HepG2 (cell line): ENCODE results near the gene SUPT4H1. TPM values are rescaled to one million over a fixed set of nuclear protein-coding genes. Genes with fewer than 3 reads are reported as not detected.

Experiments used
- ARID5B ChIP-seq: IDR thresholded peaks from 2 replicates; pipeline ENCODE4 v1.4.0; 2020; ENCODE audit warnings: mild to moderate bottlenecking, missing genetic modification reagents
- BRCA1 ChIP-seq: sonication (generic); formaldehyde crosslinking; IDR thresholded peaks from 2 replicates; pipeline ENCODE4 v1.4.0; 2020; ENCODE audit warnings: missing genetic modification reagents
- CEBPG ChIP-seq: IDR thresholded peaks from 2 replicates; pipeline ENCODE4 v1.6.1; 2016
- CENPX ChIP-seq: sonication (generic); formaldehyde crosslinking; IDR thresholded peaks from 2 replicates; pipeline ENCODE4 v1.9.0; 2021; ENCODE audit warnings: mild to moderate bottlenecking, missing genetic modification reagents, moderate library complexity
- FOSL2 ChIP-seq: sonication (generic); formaldehyde crosslinking; IDR thresholded peaks from 2 replicates; pipeline ENCODE4 v1.4.0; 2020; ENCODE audit warnings: missing genetic modification reagents
- HMG20A ChIP-seq: IDR thresholded peaks from 2 replicates; pipeline ENCODE4 v1.6.1; 2016; ENCODE audit warnings: borderline replicate concordance
- HOMEZ ChIP-seq: IDR thresholded peaks from 2 replicates; pipeline ENCODE4 v1.6.1; 2016; ENCODE audit warnings: low read depth
- RBM39 ChIP-seq: fragments of 200-400 bp; formaldehyde crosslinking; IDR thresholded peaks from one replicate; pipeline ENCODE4 v1.6.1; 2018; ENCODE audit warnings: antibody characterized with exemption, mild to moderate bottlenecking, low read depth, low read length; ENCODE audit not compliant: poor library complexity, severe bottlenecking
- SAP130 ChIP-seq: IDR thresholded peaks from 2 replicates; pipeline ENCODE4 v1.6.1; 2016; ENCODE audit warnings: low read depth
- SCMH1 ChIP-seq: sonication (generic); formaldehyde crosslinking; IDR thresholded peaks from 2 replicates; pipeline ENCODE4 v1.9.0; 2021; ENCODE audit warnings: missing genetic modification reagents, mild to moderate bottlenecking, borderline replicate concordance
- SOX13 ChIP-seq, 3 experiments: fragments of 450-650 bp in 1 of 3; sonication (generic) in 1 of 3; formaldehyde crosslinking in 1 of 3; IDR thresholded peaks in 2 of 3; conservative IDR thresholded peaks in 1 of 3; 2 replicates each; pipeline versions ENCODE4 v1.5.0 to v1.6.1; 2016 to 2020; ENCODE audit warnings: antibody characterized with exemption in 1 of 3, mild to moderate bottlenecking in 1 of 3, missing compliant biosample characterization in 1 of 3, missing genetic modification reagents in 1 of 3, moderate library complexity in 1 of 3
- THAP11 ChIP-seq: IDR thresholded peaks from 2 replicates; pipeline ENCODE4 v1.6.1; 2016; ENCODE audit warnings: missing biosample characterization, missing genetic modification reagents
- YY1 ChIP-seq: IDR thresholded peaks from 2 replicates; pipeline ENCODE4 v1.6.1; 2011; ENCODE audit warnings: low read length, low read depth, moderate library complexity, mild to moderate bottlenecking; ENCODE audit not compliant: insufficient read depth, insufficient replicate concordance
- ZNF644 ChIP-seq: IDR thresholded peaks from 2 replicates; pipeline ENCODE4 v1.6.1; 2016; ENCODE audit warnings: low read depth
- polyA plus RNA-seq, 8 experiments: library from polyadenylated mRNA; depleted of rRNA in 3 of 8; stranded (reverse) in 7 of 8; unstranded in 1 of 8; fragments of >200 nt; fragmentation: Illumina TruSeq in 4 of 8; extraction: Trizol in 4 of 8; gene quantifications; 2 replicates each; pipeline versions ENCODE4 v1.2.1 to v1.2.3, GENCODE V29; 2011 to 2016; ENCODE audit warnings: low read depth in 4 of 8, missing spikeins in 1 of 8, mixed read lengths in 1 of 8; ENCODE audit not compliant: insufficient read depth in 1 of 8
- total RNA-seq, 5 experiments: library from RNA; depleted of rRNA; stranded (reverse); fragments of >200 nt; fragmentation: Illumina TruSeq; extraction: Trizol; gene quantifications; 2 replicates each; pipeline ENCODE4 v1.2.3, GENCODE V29; 2016; ENCODE audit warnings: low read depth in 1 of 5
- TF ChIP-seq, protein P1 (sequence below): sonication (generic); formaldehyde crosslinking; IDR thresholded peaks from 2 replicates; pipeline ENCODE4 v1.5.1; 2020; ENCODE audit warnings: missing genetic modification reagents, mild to moderate bottlenecking, borderline replicate concordance
- TF ChIP-seq, protein P2 (sequence below): sonication (generic); formaldehyde crosslinking; IDR thresholded peaks from 2 replicates; pipeline ENCODE4 v1.5.1; 2020; ENCODE audit warnings: missing genetic modification reagents, mild to moderate bottlenecking, borderline replicate concordance
- TF ChIP-seq, protein P3 (sequence below): sonication (generic); formaldehyde crosslinking; IDR thresholded peaks from 2 replicates; pipeline ENCODE4 v1.4.0; 2020; ENCODE audit warnings: missing genetic modification reagents

The SUPT4H1 gene
- total and polyA plus RNA-seq, 2 of the 13 experiments (the other 11 are each of a cell fraction or from before 2014, with no cell fraction given): 155 to 244 TPM

GRCh38 chr17:58387834-58388233, 35.8 kb upstream of the SUPT4H1 start (continued):
- TF ChIP-seq BRCA1 (CRISPR knock-in tag) (no peak), SOX13 (IDR thresholded peaks at IDR 0.05) (no peak), SOX13 (CRISPR knock-in tag; conservative IDR thresholded peaks at IDR 0.05 in 1 of 2, IDR thresholded peaks at IDR 0.05 in 1 of 2) (peak in 1 of 2 experiments; percentile 15; a peak in 1 of 4 replicates), SAP130 (CRISPR knock-in tag) (0 out of 2 replicates have a peak, but pooled peaks have one; percentile 13), RBM39 (no peak), THAP11 (no peak), CEBPG (CRISPR knock-in tag) (no peak), HOMEZ (no peak), ARID5B (CRISPR knock-in tag) (peak; percentile 12; the same call in 1 of the 2 replicates), HMG20A (CRISPR knock-in tag) (peak; percentile 21; the same call in 1 of the 2 replicates), YY1 (no peak), CENPX (no peak), FOSL2 (CRISPR knock-in tag) (peak; percentile 56), ZNF644 (CRISPR knock-in tag) (peak; percentile 53; the same call in 1 of the 2 replicates), SCMH1 (CRISPR knock-in tag) (no peak)
- TF ChIP-seq, protein P1, sequence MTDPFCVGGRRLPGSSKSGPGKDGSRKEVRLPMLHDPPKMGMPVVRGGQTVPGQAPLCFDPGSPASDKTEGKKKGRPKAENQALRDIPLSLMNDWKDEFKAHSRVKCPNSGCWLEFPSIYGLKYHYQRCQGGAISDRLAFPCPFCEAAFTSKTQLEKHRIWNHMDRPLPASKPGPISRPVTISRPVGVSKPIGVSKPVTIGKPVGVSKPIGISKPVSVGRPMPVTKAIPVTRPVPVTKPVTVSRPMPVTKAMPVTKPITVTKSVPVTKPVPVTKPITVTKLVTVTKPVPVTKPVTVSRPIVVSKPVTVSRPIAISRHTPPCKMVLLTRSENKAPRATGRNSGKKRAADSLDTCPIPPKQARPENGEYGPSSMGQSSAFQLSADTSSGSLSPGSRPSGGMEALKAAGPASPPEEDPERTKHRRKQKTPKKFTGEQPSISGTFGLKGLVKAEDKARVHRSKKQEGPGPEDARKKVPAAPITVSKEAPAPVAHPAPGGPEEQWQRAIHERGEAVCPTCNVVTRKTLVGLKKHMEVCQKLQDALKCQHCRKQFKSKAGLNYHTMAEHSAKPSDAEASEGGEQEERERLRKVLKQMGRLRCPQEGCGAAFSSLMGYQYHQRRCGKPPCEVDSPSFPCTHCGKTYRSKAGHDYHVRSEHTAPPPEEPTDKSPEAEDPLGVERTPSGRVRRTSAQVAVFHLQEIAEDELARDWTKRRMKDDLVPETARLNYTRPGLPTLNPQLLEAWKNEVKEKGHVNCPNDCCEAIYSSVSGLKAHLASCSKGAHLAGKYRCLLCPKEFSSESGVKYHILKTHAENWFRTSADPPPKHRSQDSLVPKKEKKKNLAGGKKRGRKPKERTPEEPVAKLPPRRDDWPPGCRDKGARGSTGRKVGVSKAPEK (CRISPR knock-in tag): no peak
- TF ChIP-seq, protein P2, sequence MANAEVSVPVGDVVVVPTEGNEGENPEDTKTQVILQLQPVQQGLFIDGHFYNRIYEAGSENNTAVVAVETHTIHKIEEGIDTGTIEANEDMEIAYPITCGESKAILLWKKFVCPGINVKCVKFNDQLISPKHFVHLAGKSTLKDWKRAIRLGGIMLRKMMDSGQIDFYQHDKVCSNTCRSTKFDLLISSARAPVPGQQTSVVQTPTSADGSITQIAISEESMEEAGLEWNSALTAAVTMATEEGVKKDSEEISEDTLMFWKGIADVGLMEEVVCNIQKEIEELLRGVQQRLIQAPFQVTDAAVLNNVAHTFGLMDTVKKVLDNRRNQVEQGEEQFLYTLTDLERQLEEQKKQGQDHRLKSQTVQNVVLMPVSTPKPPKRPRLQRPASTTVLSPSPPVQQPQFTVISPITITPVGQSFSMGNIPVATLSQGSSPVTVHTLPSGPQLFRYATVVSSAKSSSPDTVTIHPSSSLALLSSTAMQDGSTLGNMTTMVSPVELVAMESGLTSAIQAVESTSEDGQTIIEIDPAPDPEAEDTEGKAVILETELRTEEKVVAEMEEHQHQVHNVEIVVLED: no peak
- TF ChIP-seq, protein P3, sequence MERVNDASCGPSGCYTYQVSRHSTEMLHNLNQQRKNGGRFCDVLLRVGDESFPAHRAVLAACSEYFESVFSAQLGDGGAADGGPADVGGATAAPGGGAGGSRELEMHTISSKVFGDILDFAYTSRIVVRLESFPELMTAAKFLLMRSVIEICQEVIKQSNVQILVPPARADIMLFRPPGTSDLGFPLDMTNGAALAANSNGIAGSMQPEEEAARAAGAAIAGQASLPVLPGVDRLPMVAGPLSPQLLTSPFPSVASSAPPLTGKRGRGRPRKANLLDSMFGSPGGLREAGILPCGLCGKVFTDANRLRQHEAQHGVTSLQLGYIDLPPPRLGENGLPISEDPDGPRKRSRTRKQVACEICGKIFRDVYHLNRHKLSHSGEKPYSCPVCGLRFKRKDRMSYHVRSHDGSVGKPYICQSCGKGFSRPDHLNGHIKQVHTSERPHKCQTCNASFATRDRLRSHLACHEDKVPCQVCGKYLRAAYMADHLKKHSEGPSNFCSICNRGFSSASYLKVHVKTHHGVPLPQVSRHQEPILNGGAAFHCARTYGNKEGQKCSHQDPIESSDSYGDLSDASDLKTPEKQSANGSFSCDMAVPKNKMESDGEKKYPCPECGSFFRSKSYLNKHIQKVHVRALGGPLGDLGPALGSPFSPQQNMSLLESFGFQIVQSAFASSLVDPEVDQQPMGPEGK (CRISPR knock-in tag): peak; percentile 75
